GM18505 (cell line): ENCODE data around the gene IFI30.

ENCODE experiments used
- ATAC-seq: cut with Tn5 transposase; IDR thresholded peaks from one replicate; pipeline ENCODE4 v1.9.1; 2021; ENCODE audit not compliant: unreplicated experiment
- POLR2A ChIP-seq: IDR thresholded peaks from 4 replicates; pipeline ENCODE4 v1.6.1; 2011; ENCODE audit warnings: borderline replicate concordance; ENCODE audit not compliant: insufficient read depth, insufficient read length; ENCODE audit errors: extremely low read depth

Gene IFI30

DNA sequence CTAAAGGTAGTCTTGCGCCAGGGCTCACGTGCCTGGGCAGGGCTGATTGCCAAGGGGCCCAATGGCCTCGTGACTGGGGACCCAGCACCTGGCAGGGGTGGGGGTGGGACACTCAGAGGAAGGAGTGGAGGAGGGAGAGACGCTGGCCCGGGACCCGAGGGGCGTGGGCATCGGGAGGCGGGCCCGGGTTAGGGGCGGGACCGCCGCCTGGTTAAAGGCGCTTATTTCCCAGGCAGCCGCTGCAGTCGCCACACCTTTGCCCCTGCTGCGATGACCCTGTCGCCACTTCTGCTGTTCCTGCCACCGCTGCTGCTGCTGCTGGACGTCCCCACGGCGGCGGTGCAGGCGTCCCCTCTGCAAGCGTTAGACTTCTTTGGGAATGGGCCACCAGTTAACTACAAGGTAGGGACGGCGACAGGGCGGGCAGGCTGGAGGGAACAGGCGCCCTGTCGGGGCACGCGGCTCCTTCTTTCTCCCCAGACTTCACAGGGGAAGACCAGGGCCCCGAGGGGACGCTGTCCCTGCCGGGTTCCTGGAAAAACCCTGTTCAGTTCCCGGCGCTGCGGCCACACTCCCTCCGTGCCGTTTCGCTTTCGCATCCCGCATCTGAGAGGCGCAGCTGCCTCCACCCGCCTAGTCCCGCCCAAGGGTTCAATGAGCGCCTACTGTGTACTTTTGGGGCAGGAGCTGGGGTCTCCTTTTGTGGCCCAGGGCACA is at the start of gene IFI30:
IFI30 (plus strand) TSS at position 242 of the 717 bp plus-strand sequence; CDS start at position 271, 29 bp downstream.
- TF ChIP-seq POLR2A = peak; percentile 99
- ATAC-seq = peak; percentile 50

DNA sequence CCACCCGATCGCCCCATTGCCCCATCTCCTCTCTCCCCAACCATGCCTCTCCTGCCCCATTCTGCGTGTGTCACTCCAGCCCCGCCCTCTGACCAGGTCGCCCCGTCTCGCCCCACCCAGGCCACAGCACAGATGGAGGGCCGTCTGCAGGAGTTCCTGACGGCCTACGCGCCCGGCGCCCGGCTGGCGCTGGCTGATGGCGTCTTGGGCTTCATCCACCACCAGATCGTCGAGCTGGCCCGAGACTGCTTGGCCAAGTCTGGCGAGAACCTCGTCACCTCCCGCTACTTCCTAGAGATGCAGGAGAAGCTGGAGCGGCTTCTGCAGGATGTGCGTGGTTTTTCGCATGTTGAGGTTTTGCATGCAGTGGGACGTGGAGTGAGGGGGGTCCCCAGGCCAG is 49.8 kb upstream of the IFI30 start:
- no peak for ATAC-seq
- TF ChIP-seq POLR2A = no peak

DNA sequence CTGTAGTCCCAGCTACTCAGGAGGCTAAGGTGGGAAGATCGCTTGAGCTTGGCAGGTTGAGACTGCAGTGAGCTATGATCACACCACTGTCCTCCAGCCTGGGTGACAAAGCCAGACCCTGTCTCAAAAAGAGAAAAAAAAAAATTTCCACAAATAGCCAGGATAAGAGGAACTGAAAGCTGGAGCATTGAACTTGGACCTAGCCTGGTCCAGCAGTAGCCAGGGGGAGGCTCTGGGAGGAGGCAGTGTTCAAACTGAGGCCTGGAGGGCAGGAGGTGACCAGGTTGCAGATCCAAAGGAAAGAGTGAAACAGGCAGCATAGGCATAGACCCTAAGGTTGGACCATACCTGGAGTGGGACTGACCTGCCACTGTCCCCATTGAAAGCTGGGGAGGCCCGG is 47.5 kb upstream of the IFI30 start:
- TF ChIP-seq POLR2A = no peak
- no peak for ATAC-seq

DNA sequence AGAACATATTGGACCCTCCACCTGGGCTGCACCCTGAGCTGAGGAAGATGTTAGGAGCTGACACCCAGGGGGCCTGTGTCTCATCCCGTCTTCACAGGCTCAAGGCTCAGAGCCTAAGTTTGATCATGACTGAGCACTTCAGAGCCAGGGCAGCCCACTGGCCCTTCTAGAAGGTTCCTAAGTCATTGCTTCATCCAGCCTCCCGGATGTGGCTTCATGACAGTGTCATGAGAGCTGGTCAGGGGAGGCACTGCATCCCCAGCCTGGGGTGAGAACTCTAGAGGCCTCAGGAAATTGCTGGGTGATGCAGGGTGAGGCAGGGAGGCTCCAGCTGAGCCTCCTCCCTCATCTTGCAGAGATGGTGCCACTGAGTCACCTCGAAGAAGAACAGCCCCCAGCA is 45.6 kb upstream of the IFI30 start:
- TF ChIP-seq POLR2A = no peak
- ATAC-seq = no peak

DNA sequence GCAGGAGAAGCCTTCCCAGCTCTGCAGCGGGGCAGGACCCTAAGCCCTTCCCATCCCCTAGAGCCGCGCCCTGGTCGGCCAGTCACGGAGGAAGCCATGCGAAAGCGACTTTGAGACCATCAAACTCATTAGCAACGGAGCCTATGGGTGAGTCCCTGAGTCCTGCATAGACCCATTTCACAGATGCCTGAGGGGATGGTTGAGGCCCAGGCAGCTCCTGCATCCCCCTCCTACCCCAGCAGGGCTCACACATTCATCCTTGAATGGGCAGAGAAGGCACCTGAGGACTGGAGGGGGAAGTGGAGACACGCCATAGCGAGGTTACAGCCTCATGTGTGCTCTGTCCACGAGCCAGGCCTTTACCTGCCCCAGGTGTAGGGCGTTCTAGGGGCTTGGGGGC is 44.8 kb upstream of the IFI30 start:
- no peak for TF ChIP-seq POLR2A
- ATAC-seq = no peak

DNA sequence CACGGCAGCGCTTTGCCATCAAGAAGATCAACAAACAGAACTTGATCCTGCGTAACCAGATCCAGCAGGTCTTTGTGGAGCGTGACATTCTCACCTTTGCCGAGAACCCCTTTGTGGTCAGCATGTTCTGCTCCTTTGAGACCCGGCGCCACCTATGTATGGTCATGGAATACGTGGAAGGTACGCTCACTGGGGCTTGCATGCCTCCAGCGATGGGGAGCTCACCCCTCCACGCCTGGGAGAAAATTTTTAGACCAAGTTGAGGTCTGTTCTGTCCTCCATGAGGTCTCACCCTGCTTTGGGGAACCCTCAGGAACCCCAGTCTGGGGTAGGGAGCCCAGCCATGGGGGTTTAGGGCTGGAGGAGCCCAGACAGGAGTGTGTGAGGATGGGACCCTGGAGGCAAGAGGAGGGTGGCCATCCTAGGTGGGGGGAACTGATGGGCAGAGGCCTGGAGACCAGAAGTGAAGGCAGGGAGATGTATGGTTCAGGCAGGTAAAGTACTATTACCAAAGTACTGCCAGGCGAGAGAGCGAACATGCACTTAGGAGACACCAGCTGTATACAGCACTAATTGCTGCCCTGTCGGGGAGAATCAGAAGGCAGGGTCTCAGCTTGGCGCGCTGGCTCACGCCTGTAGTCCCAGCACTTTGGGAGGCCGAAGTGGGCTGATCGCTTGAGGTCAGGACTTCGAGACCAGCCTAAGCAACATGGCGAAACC is 42.9 kb upstream of the IFI30 start:
- TF ChIP-seq POLR2A = no peak
- ATAC-seq = no peak

DNA sequence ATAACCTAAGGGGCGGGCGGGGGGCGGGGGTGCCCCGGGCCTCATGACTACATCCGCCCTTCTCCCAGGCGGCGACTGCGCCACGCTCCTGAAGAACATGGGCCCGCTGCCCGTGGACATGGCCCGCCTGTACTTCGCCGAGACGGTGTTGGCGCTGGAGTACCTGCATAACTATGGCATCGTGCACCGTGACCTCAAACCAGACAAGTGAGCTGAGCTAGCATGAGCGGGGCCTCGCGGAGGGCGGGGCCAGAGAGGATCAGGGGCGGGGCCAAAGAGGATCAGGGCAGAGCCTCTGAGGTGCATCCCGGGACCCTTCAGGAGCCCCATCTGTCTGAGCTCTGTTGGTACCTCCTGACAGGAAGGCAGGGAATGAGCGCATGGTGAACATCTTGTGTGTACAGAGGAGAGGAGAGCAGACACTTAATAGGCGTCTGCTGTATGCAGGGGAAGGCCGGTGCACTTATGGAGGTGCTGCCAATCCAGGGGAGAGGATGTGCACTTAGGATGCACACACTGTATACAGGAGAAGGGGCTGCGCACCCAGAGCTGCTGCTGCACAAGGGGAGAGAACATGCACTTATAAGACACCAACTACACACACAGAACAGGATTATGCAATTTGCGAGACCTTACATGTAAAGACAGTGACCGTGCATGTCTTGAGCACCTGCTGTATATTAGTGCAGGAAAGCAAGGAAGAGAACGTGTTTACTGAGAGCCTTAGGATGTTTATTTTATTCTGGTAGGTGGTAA is 41.6 kb upstream of the IFI30 start:
- no peak for TF ChIP-seq POLR2A
- ATAC-seq = no peak

DNA sequence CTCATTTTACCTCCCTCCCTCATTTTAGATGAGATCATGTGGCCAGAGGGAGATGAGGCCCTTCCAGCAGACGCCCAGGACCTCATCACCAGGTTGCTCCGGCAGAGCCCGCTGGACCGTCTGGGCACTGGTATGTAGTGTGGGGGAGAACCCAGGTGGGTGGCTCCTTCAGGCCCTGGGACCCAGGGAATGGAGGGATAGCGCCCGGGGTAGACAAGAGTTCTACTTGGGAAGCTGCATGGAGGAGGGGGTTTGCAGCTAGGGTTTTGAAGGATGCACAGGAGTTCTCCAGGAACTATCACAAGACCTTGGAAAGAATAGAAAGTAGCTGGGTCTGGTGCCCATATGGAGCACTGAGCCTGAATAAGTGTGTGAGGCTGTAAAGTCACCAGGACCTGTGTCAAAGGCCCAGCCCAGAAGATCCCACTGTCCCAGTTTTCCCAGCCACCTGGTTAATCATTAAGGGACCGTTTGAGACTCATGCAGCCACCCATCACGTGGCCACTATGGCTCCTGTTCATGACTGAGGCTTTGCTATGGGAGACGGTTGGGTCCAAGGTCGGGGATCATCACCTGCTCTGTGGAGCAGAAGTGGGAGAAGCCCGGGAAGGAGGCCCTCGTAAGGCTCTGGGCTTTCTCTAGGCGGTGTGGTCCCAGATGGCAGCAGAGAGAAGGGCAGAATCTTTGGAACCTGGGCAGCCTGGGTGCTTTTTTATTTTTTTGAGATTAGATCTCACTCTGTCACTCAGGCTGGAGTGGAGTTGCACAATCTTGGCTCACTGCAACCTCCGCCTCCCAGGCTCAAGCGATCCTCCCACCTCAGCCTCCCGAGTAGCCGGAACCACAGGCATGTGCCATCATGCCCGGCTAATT is 37.7 kb upstream of the IFI30 start:
- no peak for ATAC-seq
- TF ChIP-seq POLR2A = no peak

DNA sequence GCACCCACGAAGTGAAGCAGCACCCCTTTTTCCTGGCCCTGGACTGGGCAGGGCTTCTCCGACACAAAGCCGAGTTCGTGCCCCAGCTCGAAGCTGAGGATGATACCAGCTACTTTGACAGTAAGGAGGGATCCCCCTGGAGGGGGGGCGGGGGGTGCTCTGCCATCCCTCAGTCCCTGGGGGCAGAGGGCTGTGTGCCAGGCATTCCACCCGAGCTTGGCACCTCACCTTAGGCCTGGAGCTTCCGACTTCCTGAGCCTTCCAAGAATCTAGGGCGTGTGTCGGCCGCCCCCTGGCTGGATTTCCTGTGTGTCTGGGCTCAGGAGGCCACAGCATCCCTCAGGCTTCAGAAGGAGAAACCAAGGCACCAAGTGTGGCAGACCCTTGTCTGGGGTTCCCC is 36.4 kb upstream of the IFI30 start:
- TF ChIP-seq POLR2A = no peak
- ATAC-seq = no peak

DNA sequence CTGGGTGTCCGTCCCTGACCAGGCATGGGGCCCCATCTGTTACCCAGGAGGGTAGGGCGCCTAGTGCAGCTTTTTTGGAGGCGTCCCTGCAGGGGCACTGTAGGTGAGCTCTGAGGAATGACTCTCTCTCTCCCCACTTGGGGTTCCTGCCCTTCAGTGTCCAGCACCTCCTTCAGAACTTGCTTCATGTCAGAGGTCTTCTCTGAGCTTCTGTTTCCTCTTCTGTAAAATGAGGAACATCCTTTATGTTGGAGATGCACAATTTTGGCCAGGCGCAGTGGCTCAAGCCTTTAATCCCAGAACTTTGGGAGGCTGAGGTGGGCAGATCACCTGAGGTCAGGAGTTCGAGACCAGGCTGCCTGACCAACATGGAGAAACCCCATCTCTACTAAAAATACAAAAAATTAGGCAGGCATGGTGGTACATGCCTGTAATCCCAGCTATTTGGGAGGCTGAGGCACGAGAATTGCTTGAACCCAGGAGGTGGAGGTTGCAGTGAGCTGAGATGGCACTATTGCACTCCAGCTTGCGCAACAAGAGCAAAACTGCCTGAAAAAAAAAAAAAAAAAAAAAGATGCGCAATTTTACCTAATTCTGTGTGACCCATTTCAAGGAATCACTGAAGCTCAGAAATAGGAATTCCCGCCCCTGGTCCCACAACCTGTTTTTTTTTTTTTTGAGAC is 35.8 kb upstream of the IFI30 start:
- ATAC-seq = no peak

DNA sequence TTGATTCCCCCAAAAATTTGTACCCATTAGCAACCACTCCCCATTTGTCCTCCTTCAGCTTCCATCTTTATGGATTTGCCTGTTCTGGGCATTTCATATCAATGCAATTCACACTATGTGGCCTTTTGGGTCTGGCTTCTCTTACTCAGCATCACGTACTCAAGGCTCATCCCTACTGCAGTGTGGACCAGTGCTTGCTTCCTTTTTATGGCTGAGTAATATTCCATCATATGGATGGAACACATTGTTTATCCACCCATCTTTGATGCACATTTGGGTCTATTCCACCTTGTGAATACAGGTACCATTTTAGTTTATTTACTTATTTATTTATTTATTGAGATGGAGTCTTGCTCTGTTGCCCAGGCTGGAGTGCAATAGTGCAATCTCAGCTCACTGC is 33.1 kb upstream of the IFI30 start:
- ATAC-seq = no peak
- TF ChIP-seq POLR2A = no peak

More for the DNA sequence above, 35.8 kb upstream of the IFI30 start:
- TF ChIP-seq POLR2A = no peak

DNA sequence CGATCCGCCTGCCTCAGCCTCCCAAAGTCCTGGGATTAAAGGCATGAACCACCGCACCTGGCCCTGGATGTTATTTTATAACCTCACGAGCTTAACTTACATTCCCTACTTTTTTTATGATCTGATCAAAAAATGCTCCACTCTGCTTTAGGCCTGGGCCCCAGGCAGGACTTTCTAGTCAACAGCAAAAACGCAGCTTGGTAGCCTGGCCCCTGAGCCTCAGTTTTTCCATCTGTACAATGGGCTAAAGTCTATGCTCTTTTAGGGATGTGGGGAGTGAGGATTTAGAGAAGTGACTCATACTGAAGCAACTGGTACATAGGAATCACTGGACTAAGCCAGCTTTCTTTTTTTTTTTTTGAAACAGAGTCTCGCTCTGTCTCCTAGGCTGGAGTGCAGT is 32.6 kb upstream of the IFI30 start:
- TF ChIP-seq POLR2A = no peak
- no peak for ATAC-seq
